PC-3 (cell line): ENCODE results near the gene PTPN3. TPM values are rescaled to one million over a fixed set of nuclear protein-coding genes. Genes with fewer than 3 reads are reported as not detected.

ENCODE experiments used
- ATAC-seq: fragments of 200-7000 bp; cut with Tn5 transposase; 2 replicates; pipeline ENCODE4 v1.9.1; 2020; ENCODE audit warnings: mild to moderate bottlenecking, moderate library complexity
- BruUV-seq: library from RNA; stranded (reverse); fragments of 400-500 nt; replicated peaks from 2 replicates; lab custom pipeline; 2021; lab: Mats Ljungman, UMichigan
- CTCF ChIA-PET: fragments of 300-600 bp; sonication (Branson Sonifier 250); formaldehyde crosslinking; loops from one replicate; lab custom pipeline; 2022; ENCODE audit warnings: antibody characterized with exemption; lab: Charles Lee
- POLR2A ChIA-PET: fragments of 300-600 bp; sonication (Branson Sonifier 250); formaldehyde crosslinking; loops from one replicate; lab custom pipeline; 2022; ENCODE audit warnings: antibody characterized with exemption; ENCODE audit not compliant: unreplicated experiment; lab: Charles Lee
- DNase-seq: peaks from one replicate; pipeline ENCODE4 v3.0.0-alpha.2; 2015
- H2AFZ ChIP-seq: fragments of 300-600 bp; sonication (generic); 2 replicates; pipeline ENCODE4 v1.6.0; 2016; ENCODE audit warnings: antibody characterized with exemption, low read length
- H3F3A ChIP-seq: fragments of 300-600 bp; sonication (generic); one replicate; pipeline ENCODE4 v1.6.0; 2017; ENCODE audit warnings: antibody characterized with exemption, low read length, control low read depth, mild to moderate bottlenecking; ENCODE audit not compliant: unreplicated experiment
- H3K27ac ChIP-seq: fragments of 300-600 bp; sonication (generic); 2 replicates; pipeline ENCODE4 v1.5.1; 2016; ENCODE audit warnings: mild to moderate bottlenecking, low read length
- H3K27me3 ChIP-seq: fragments of 300-600 bp; sonication (generic); 2 replicates; pipeline ENCODE4 v1.6.1; 2016; ENCODE audit warnings: low read length, mixed read lengths
- H3K36me3 ChIP-seq: fragments of 300-600 bp; sonication (generic); 2 replicates; pipeline ENCODE4 v1.6.1; 2016; ENCODE audit warnings: low read depth, mixed run types, low read length, mixed read lengths
- H3K4me1 ChIP-seq: fragments of 300-600 bp; sonication (generic); 2 replicates; pipeline ENCODE4 v1.5.1; 2016; ENCODE audit warnings: low read length; ENCODE audit not compliant: insufficient read depth
- H3K4me2 ChIP-seq: fragments of 300-600 bp; sonication (generic); 2 replicates; pipeline ENCODE4 v1.6.0; 2016; ENCODE audit warnings: low read length
- H3K4me3 ChIP-seq: fragments of 300-600 bp; sonication (generic); 2 replicates; pipeline ENCODE4 v1.5.1; 2016; ENCODE audit warnings: mild to moderate bottlenecking, low read length, mixed read lengths
- H3K79me2 ChIP-seq: fragments of 300-600 bp; sonication (generic); 2 replicates; pipeline ENCODE4 v1.6.1; 2017; ENCODE audit warnings: low read length, mixed read lengths
- H3K9ac ChIP-seq: fragments of 300-600 bp; sonication (generic); 2 replicates; pipeline ENCODE4 v1.6.0; 2016; ENCODE audit warnings: mild to moderate bottlenecking, low read length
- H3K9me2 ChIP-seq: fragments of 300-600 bp; sonication (generic); replicated peaks from 2 replicates; pipeline ENCODE4 v1.6.1; 2016; ENCODE audit warnings: mixed run types, low read length, mixed read lengths
- H3K9me3 ChIP-seq: fragments of 300-600 bp; sonication (generic); 2 replicates; pipeline ENCODE4 v1.6.1; 2016; ENCODE audit warnings: low read length, mixed read lengths
- H4K20me1 ChIP-seq: fragments of 300-600 bp; sonication (generic); 2 replicates; pipeline ENCODE4 v1.6.1; 2016; ENCODE audit warnings: low read length, mixed read lengths
- EZH2 ChIP-seq: fragments of 300-600 bp; sonication (generic); IDR thresholded peaks from one replicate; pipeline ENCODE4 v1.6.1; 2017; ENCODE audit warnings: antibody characterized with exemption, mild to moderate bottlenecking, low read length; ENCODE audit not compliant: unreplicated experiment
- EZH2phosphoT487 ChIP-seq: fragments of 300-600 bp; sonication (generic); IDR thresholded peaks from 2 replicates; pipeline ENCODE4 v1.6.1; 2018; ENCODE audit warnings: mild to moderate bottlenecking, antibody characterized with exemption, low read length, borderline replicate concordance
- intact Hi-C: fragments of 100-400 bp; cut with micrococcal nuclease; formaldehyde crosslinking; loops from 2 replicates; pipeline ENCODE4 v1.9.0; 2023
- total RNA-seq: library from RNA; depleted of rRNA; stranded (reverse); fragments of >200 nt; gene quantifications from 2 replicates; pipeline ENCODE4 v1.2.3, GENCODE V29; 2014
- TF ChIP-seq, protein P1 (sequence below): fragments of 300-600 bp; sonication (generic); conservative IDR thresholded peaks from 2 replicates; pipeline ENCODE4 v1.5.1; 2017; ENCODE audit warnings: antibody characterized with exemption, low read depth, mild to moderate bottlenecking, low read length

The PTPN3 gene
- total RNA-seq, 1 experiment from 2014 or later, result 8.4 TPM

GRCh38 chr9:109468927-109469326, 29.2 kb downstream of the PTPN3 start:
- Histone ChIP-seq H4K20me1 (no peaks in the 10 kb centered on the region), H3K4me2 (no peak overlapping the region), H3K9ac (no peak overlapping the region), H3K79me2 (peaks cover 39% of the 10 kb centered on the region), H3K9me2 (no peaks in the 10 kb centered on the region), H3K36me3 (no peaks in the 10 kb centered on the region), H2AFZ (no peak overlapping the region), H3K27me3 (no peaks in the 10 kb centered on the region), H3K9me3 (no peaks in the 10 kb centered on the region), H3F3A (no peaks in the 10 kb centered on the region), H3K4me3 (no peak overlapping the region), H3K27ac (no peak overlapping the region), H3K4me1 (peaks cover 15% of the 10 kb centered on the region; the same call in 1 of the 2 replicates)
- intact Hi-C loops, result loop anchor here (1.0 kb wide), 2 partner anchors 29 to 51 kb away; no protein-coding TSS in a partner anchor
- CTCF ChIA-PET, result interaction anchor here (1.2 kb wide), 1 partner anchor 28 kb away, joined by 17 read pairs; no protein-coding TSS in a partner anchor
- BruUV-seq, result no TSS peak
- ATAC-seq (no peak), DNase-seq (no peak)
- POLR2A ChIA-PET, result no interaction called here
- TF ChIP-seq, protein P1, sequence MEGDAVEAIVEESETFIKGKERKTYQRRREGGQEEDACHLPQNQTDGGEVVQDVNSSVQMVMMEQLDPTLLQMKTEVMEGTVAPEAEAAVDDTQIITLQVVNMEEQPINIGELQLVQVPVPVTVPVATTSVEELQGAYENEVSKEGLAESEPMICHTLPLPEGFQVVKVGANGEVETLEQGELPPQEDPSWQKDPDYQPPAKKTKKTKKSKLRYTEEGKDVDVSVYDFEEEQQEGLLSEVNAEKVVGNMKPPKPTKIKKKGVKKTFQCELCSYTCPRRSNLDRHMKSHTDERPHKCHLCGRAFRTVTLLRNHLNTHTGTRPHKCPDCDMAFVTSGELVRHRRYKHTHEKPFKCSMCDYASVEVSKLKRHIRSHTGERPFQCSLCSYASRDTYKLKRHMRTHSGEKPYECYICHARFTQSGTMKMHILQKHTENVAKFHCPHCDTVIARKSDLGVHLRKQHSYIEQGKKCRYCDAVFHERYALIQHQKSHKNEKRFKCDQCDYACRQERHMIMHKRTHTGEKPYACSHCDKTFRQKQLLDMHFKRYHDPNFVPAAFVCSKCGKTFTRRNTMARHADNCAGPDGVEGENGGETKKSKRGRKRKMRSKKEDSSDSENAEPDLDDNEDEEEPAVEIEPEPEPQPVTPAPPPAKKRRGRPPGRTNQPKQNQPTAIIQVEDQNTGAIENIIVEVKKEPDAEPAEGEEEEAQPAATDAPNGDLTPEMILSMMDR, result no peak
- TF ChIP-seq EZH2phosphoT487 (no peak), EZH2 (no peak)

- Histone ChIP-seq H3K36me3 (no peaks in the 10 kb centered on the region), H2AFZ (no peak overlapping the region), H3K9me3 (no peaks in the 10 kb centered on the region), H3F3A (no peaks in the 10 kb centered on the region), H3K9ac (no peak overlapping the region), H3K4me2 (no peak overlapping the region), H3K4me3 (no peak overlapping the region), H3K27ac (no peak overlapping the region), H4K20me1 (no peaks in the 10 kb centered on the region), H3K9me2 (no peaks in the 10 kb centered on the region), H3K4me1 (peaks cover 8% of the 10 kb centered on the region; the same call in 1 of the 2 replicates), H3K27me3 (no peaks in the 10 kb centered on the region), H3K79me2 (peaks cover 38% of the 10 kb centered on the region)
- no peak for TF ChIP-seq EZH2
- TF ChIP-seq, protein P1, result no peak
- CTCF ChIA-PET, result interaction anchor here (0.5 to 0.6 kb wide), 2 partner anchors 33 to 53 kb away, joined by 3 to 6 read pairs; no protein-coding TSS in a partner anchor
- ATAC-seq (no peak), DNase-seq (no peak)
- no TSS peak for BruUV-seq
- intact Hi-C loops, result no loop called here
- POLR2A ChIA-PET, result no interaction called here
Observed at GRCh38 chr9:109467936-109468335, 30.2 kb downstream of the PTPN3 start.
